HepG2 (cell line): Measurements from ENCODE around the gene CCDC144A.
"Not testable (repeated sequence)": the region's sequence is repeated elsewhere in the genome, so short reads cannot be mapped to it uniquely, and the experiment has no call there.

Experiments used
- CTCF ChIP-seq: sonication (generic); formaldehyde crosslinking; IDR thresholded peaks from 2 replicates; pipeline ENCODE4 v1.5.0; 2020; ENCODE audit warnings: mild to moderate bottlenecking, missing genetic modification reagents, moderate library complexity
- DPF2 ChIP-seq: sonication (generic); formaldehyde crosslinking; IDR thresholded peaks from 2 replicates; pipeline ENCODE4 v1.4.0; 2020; ENCODE audit warnings: mild to moderate bottlenecking, low read depth, missing genetic modification reagents, borderline replicate concordance
- E2F5 ChIP-seq: sonication (generic); formaldehyde crosslinking; conservative IDR thresholded peaks from 2 replicates; pipeline ENCODE4 v1.4.0; 2020; ENCODE audit warnings: missing genetic modification reagents
- SNAPC5 ChIP-seq: sonication (generic); formaldehyde crosslinking; IDR thresholded peaks from 2 replicates; pipeline ENCODE4 v1.8.1; 2023; ENCODE audit warnings: mild to moderate bottlenecking, missing genetic modification reagents, borderline replicate concordance
- ZBTB1 ChIP-seq: sonication (generic); formaldehyde crosslinking; IDR thresholded peaks from 2 replicates; pipeline ENCODE4 v1.4.0; 2020; ENCODE audit warnings: missing genetic modification reagents, borderline replicate concordance

GRCh38 chr17:16810236-16810635 is 120.2 kb downstream of the CCDC144A start:
- not testable (repeated sequence) for TF ChIP-seq SNAPC5 (CRISPR knock-in tag); ZBTB1 (CRISPR knock-in tag); CTCF (CRISPR knock-in tag); E2F5; DPF2 (CRISPR knock-in tag)
